Lower leg skin (tissue), 3 donors: ENCODE data around the gene EIF5.

Source experiments
- POLR2A ChIP-seq, 2 donors: fragments of 450-650 bp; IDR thresholded peaks; one replicate each; pipeline ENCODE4 v1.6.1; 2016 to 2017; ENCODE audit warnings: antibody characterized with exemption in 2 of 2, mild to moderate bottlenecking in 1 of 2, moderate library complexity in 1 of 2
- TF ChIP-seq, protein P1 (sequence below), 3 donors: fragments of 450-650 bp; IDR thresholded peaks; one replicate each; pipeline ENCODE4 v1.5.1; 2016; ENCODE audit warnings: antibody characterized with exemption in 3 of 3, mild to moderate bottlenecking in 3 of 3, moderate library complexity in 2 of 3

DNA sequence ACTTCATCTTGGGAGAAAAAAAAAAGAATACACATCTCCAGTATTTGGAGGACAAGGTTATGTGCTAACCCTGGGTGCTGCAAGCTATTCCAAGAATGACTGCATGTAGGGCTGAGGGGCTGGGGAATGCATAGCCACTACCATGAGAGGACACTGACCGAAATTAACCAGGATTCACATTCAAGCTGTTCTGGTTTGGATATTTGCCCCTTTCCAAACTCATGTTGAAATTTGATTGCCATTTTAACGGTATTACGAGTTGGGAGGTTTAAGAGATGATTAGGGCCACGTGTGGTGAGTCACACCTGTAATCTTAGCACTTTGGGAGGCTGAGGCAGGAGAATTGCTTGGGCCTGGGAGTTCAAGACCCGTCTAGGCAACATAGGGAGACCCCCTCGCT, 32.7 kb downstream of the EIF5 start:
- TF ChIP-seq, protein P1, sequence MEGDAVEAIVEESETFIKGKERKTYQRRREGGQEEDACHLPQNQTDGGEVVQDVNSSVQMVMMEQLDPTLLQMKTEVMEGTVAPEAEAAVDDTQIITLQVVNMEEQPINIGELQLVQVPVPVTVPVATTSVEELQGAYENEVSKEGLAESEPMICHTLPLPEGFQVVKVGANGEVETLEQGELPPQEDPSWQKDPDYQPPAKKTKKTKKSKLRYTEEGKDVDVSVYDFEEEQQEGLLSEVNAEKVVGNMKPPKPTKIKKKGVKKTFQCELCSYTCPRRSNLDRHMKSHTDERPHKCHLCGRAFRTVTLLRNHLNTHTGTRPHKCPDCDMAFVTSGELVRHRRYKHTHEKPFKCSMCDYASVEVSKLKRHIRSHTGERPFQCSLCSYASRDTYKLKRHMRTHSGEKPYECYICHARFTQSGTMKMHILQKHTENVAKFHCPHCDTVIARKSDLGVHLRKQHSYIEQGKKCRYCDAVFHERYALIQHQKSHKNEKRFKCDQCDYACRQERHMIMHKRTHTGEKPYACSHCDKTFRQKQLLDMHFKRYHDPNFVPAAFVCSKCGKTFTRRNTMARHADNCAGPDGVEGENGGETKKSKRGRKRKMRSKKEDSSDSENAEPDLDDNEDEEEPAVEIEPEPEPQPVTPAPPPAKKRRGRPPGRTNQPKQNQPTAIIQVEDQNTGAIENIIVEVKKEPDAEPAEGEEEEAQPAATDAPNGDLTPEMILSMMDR (IDR thresholded peaks at IDR 0.05), result no peak
- TF ChIP-seq POLR2A (IDR thresholded peaks at IDR 0.05), result no peak
